PFSK-1 (cell line): ENCODE measurements around the gene SNX7.

Experiments
- FOXP2 ChIP-seq: optimal IDR thresholded peaks from 2 replicates; pipeline ENCODE3; 2011; ENCODE audit warnings: borderline replicate concordance, control low read depth, inconsistent platforms; ENCODE audit not compliant: insufficient read depth; ENCODE audit errors: extremely low read length, extremely low read depth
- POLR2AphosphoS5 ChIP-seq: IDR thresholded peaks from 2 replicates; pipeline ENCODE4 v1.6.1; 2012; ENCODE audit warnings: low read depth, mild to moderate bottlenecking, control low read depth, low read length, moderate library complexity
- SIN3A ChIP-seq: IDR thresholded peaks from 2 replicates; pipeline ENCODE4 v1.6.1; 2012; ENCODE audit warnings: mild to moderate bottlenecking, low read length, moderate library complexity, borderline replicate concordance; ENCODE audit not compliant: insufficient read depth
- TAF1 ChIP-seq: IDR thresholded peaks from 2 replicates; pipeline ENCODE4 v1.6.1; 2012; ENCODE audit warnings: low read length, control low read depth, borderline replicate concordance; ENCODE audit not compliant: insufficient read depth
- TF ChIP-seq, protein P1 (sequence below), 2 experiments: IDR thresholded peaks; 2 replicates each; pipeline versions ENCODE4 v1.6.1 to v1.8.0; 2011 to 2012; ENCODE audit warnings: low read depth in 2 of 2, low read length in 2 of 2, control low read depth in 1 of 2, inconsistent platforms in 1 of 2, mild to moderate bottlenecking in 1 of 2, moderate library complexity in 1 of 2; ENCODE audit not compliant: insufficient read depth in 1 of 2

Gene SNX7

DNA sequence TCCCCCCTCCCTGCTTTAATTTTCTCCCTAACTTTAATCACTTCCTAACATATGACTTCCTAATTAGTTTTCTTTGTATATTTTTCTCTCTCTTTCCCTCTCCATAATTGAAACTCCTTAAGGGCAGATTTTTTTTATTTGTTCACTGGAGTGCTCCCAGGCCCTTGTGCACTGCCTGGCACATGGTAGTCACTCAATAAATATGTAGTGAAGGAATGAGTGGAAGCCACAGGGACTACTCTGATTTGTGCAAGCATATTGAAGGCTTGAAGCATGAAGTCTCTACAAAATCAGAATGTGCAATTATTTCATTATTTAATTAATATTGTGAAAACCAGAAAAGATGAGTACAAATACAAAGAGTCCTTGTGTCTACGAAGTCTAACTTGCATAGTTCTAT, 41.5 kb downstream of the SNX7 start:
- TF ChIP-seq FOXP2: no peak
- TF ChIP-seq TAF1: no peak
- TF ChIP-seq SIN3A: no peak
- no peak for TF ChIP-seq POLR2AphosphoS5
- TF ChIP-seq, protein P1, sequence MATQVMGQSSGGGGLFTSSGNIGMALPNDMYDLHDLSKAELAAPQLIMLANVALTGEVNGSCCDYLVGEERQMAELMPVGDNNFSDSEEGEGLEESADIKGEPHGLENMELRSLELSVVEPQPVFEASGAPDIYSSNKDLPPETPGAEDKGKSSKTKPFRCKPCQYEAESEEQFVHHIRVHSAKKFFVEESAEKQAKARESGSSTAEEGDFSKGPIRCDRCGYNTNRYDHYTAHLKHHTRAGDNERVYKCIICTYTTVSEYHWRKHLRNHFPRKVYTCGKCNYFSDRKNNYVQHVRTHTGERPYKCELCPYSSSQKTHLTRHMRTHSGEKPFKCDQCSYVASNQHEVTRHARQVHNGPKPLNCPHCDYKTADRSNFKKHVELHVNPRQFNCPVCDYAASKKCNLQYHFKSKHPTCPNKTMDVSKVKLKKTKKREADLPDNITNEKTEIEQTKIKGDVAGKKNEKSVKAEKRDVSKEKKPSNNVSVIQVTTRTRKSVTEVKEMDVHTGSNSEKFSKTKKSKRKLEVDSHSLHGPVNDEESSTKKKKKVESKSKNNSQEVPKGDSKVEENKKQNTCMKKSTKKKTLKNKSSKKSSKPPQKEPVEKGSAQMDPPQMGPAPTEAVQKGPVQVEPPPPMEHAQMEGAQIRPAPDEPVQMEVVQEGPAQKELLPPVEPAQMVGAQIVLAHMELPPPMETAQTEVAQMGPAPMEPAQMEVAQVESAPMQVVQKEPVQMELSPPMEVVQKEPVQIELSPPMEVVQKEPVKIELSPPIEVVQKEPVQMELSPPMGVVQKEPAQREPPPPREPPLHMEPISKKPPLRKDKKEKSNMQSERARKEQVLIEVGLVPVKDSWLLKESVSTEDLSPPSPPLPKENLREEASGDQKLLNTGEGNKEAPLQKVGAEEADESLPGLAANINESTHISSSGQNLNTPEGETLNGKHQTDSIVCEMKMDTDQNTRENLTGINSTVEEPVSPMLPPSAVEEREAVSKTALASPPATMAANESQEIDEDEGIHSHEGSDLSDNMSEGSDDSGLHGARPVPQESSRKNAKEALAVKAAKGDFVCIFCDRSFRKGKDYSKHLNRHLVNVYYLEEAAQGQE (IDR thresholded peaks at IDR 0.05; ENCODE audit: insufficient read depth in 1 of 2, low read depth in 2 of 2, low read length in 2 of 2): no peak

DNA sequence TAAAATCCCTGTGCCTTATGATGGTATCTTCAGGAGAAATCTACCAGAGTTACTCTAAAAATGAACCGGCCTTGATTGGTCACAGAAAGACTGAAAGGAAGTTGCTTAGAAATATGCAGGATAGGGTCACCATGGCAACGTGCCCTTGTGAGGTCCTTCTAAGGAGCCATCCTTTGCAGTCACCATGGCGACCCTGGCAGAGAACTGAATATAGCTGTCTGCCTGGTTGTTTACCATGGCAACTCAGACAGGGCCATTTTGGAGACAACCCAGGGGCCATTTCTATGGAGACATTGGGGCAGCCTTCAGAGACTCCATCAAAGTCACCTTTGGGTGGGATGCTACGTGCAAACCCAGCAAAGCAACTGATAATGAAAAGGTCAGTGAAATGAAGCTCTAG, 43.0 kb downstream of the SNX7 start:
- TF ChIP-seq SIN3A (no peak), TAF1 (no peak), FOXP2 (no peak)
- TF ChIP-seq, protein P1 (IDR thresholded peaks at IDR 0.05; ENCODE audit: insufficient read depth in 1 of 2, low read depth in 2 of 2, low read length in 2 of 2): no peak

DNA sequence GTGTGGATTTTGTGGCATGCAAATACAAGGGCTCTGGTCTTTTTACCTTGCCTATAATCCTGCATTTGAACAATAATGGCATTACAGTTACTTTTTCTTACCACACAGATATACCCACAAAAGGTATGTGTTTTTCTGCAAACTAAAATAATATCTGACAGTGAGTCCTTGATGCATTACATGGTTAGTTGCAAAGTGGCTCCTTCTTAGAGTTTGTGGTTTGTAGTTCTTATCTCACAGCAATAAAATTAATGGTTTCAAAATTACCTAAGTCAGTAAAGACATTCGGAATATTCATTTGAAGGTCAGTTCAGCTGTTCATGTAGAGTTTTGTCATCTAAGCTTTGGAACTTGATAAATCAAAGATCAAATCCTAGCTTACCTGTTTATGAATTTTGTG, 43.5 kb downstream of the SNX7 start:
- TF ChIP-seq, protein P1 (IDR thresholded peaks at IDR 0.05; ENCODE audit: insufficient read depth in 1 of 2, low read depth in 2 of 2, low read length in 2 of 2): no peak
- no peak for TF ChIP-seq SIN3A
- TF ChIP-seq FOXP2: no peak
- TF ChIP-seq TAF1: no peak
- TF ChIP-seq POLR2AphosphoS5: no peak

DNA sequence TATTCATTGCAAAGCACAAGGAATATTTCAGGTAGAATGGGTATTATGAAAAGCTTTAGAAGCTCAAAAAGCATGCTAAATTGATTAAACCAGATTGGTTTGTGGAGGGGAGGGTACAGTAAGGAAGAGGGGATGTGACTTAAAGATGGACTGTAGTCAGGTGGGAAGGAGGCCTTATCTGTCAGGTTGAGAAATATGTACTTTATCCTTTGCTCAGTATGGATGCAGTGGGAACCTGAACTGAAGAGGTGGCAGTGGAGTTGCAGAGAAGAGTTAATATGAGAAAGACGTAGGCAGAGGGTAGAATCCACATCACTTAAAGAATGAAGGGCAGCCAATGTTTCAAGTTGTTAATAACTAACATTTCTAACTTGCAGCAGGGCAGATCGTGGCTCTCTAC, 44.1 kb downstream of the SNX7 start:
- TF ChIP-seq SIN3A (no peak), FOXP2 (no peak), TAF1 (no peak)

DNA sequence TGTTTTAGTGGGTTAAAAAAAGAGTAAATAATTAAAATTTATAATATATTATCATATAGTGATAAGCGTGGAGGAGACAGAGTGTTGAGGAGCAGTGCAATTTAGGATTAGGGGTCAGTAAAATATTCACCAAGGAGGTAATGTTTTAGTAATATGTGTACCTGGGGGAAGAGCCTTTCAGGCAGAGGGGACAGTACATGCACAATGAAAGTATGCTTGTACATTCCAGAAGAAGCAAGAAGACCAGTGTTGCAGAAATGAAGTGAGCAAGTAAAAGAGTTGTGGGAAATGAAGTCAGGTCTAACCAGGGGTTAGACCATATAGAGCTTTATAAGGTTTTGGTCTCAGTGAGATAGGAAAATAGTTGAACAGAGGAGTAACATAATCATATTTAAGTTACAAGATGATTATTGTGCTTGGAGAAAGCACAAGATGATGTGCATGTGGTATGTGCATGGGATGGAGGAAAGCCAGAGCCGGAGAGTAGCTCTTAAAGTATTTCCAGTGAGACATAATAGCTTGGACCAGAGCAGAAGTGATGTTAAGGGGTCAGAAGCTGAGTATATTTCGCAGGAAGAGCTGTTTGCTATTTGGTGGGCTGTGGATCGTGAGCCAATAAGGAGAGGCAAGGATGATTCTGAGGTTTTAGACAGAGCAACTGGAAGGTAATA, 44.8 kb downstream of the SNX7 start:
- TF ChIP-seq FOXP2: no peak
- no peak for TF ChIP-seq POLR2AphosphoS5

DNA sequence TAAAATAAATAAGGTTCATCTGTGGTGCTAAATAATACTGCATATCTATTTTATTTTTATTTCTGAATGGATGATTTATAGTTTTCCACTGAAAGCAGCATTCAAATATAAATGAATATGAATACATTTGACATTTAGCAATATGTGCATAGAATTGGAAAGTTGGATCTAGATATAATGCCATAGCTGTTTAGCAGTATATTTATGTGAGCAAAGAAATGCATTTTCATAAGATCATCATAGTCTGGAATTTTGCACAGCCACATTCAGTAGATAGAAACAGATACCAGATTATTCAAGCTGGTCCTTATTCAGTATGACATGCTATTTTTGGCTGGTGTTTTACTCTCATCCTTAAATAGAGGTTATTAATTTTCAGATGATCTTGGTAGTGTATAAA, 46.0 kb downstream of the SNX7 start:
- TF ChIP-seq FOXP2 (no peak), TAF1 (no peak), POLR2AphosphoS5 (no peak), SIN3A (no peak)
- TF ChIP-seq, protein P1 (IDR thresholded peaks at IDR 0.05; ENCODE audit: insufficient read depth in 1 of 2, low read depth in 2 of 2, low read length in 2 of 2): no peak
